GM19328 (cell line): ENCODE results near the gene SLC13A5.
"Not testable (repeated sequence)": the region's sequence is repeated elsewhere in the genome, so short reads cannot be mapped to it uniquely, and the experiment has no call there.

Experiments
- ATAC-seq: cut with Tn5 transposase; IDR thresholded peaks from one replicate; pipeline ENCODE4 v1.9.1; 2021; ENCODE audit warnings: mild to moderate bottlenecking, moderate library complexity; ENCODE audit not compliant: unreplicated experiment

The SLC13A5 gene

DNA sequence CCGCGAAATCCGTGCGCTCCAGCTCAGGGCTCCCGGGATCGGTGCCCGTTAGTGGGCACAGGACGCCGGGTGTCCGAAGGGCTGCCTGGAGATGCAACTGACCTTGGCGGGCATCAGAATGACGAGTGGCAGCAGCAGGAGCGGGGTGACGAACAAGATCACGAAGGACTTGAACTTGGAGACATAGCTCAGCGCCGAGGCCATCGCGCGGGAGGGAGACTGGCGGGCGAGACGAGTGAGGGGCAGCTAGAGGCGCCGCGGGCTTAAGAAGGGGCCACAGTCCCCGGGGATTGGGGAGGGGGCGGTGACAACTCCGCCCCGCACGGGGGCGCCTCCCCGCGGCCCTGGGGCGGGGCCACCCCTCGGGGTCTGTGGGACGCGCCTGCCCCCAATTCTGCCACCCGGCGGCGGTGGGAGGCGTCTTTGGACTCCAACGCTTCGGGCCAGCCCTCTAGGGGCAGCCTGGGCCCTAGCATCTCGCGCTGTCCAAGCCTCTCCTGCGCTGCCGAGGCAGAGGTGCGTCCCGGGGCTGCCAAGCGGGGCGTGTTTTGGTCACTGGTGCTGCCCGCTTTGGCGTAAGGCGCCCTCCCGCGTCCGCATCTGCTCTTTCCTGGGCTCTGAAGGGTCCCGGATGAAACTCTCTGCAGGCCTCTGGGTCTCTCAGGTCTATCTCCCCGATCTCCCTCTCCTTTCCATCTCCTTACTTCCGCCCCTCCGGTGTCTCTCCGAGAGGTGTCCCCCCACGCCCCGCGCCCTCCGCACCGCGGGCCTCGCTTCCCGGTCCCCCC is at the start of gene SLC13A5:
TSS of gene SLC13A5 (minus strand) at position 240 of the 788 bp plus-strand sequence. CDS start at position 204, 36 bp downstream.
- ATAC-seq, result no peak

GRCh38 chr17:6761779-6762178 is 48.6 kb upstream of the SLC13A5 start:
- no peak for ATAC-seq

DNA sequence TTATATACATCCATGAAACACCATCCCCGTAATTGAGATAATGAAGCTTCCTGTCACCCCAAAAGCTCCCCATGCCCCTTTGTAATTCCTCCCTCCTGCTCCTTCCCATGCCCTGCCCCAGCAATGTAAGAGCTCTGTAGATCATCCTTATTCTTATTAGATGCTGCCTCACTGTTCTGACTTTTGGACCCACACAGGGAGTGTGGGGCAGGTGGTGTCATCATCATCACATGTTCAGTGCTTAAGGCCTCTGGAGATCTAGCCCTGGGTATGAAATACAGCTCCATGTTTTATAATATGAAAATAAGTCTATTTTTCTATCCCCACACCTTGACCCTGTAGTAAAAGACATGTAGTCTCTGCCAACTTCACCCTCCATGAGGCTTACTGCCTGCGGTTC is 44.6 kb upstream of the SLC13A5 start:
- no peak for ATAC-seq

DNA sequence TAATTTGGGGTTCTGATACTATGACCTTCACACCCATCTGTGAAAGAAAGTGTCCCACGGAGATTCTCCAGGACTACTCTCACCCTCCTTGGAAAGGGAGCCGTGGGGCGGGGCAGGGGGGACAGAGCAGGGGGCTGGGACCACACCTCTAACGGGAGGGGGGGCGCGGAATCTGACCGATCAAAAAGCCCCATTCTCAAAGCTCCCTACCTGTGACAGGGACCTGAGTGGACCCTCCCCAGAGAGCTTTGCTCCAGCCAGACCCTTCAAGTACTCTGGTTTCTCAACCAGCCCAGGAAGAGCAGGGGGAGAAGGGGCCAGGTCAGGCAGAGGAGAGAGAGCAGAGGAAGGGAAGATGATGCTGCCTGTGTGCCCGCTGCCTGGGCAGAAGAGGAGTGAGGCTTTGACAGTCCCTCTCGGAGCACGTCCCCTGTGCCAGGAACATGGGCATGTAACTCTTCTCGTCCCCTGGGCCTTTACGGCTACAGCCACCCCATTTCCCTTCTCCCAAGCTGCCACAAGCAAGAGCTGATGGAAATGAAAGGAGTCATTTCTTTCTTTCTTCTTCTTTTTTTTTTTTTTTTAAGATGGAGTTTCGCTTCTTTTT is 43.4 kb upstream of the SLC13A5 start:
- no peak for ATAC-seq

GRCh38 chr17:6755731-6756184 is 42.6 kb upstream of the SLC13A5 start, which contains the start of gene XAF1:
XAF1 (plus strand) TSS chr17:6756046; CDS start chr17:6756079, 33 bp downstream.
- no peak for ATAC-seq

- ATAC-seq, result no peak
Measured at GRCh38 chr17:6755281-6755680, 42.1 kb upstream of the SLC13A5 start.

- no peak for ATAC-seq
Measured at GRCh38 chr17:6753546-6753945, 40.4 kb upstream of the SLC13A5 start.

DNA sequence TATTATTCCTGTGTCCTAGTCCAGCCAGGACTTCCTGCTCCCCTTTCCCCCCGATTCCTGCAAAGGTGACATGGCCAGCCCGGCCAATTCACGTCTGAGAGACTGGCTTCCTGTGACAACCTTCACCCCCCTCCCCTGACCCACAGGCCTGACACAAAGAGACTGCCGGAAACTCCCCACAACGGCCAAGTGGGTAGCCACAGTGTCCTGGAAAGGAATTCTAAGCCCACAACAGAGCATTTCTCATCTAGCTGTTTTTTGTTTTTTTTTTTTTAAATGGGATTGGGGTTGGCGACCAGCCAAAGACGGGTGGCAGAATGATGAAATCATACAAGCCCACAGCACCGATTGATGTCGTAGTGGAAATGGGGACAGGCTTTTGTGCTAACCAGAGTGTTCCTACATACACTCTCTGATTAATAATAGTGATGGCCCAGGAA is 39.9 kb upstream of the SLC13A5 start:
- ATAC-seq, result no peak

- ATAC-seq, result no peak
Measured at GRCh38 chr17:6752068-6752909, 39.1 kb upstream of the SLC13A5 start.

DNA sequence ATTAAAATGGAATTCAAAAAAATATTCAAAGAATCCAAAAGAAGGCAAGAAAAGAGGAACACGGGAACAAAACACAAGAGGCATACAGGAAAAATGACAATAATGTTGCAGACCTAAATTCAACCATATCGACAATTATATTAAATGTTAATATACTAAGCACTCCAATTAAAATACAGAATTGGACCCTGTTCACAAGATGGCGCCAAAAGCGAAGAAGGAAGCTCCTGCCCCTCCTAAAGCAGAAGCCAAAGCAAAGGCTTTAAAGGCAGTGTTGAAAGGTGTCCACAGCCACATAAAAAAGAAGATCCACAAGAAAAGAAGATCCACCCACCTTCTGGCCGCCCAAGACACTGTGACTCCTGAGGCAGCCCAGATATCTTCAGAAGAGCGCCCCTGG is 36.4 kb upstream of the SLC13A5 start:
- no peak for ATAC-seq

DNA sequence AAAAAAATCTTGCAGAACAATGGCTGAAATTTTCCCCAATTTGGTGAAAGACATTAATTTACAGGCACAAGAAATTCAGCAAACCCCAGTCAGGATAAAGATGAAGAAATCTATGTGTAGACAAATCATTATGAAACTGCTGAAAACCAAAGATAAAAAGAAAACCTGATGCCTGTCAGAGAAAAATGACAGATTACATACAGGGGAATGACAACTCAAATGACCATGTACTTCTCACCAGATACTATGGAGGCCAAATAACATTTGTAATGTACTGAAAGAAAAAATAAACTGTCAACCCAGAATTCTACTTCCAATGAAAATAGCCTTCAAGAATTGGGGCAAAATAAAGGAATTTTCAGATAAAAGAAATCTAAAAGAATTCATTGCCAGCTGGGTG is 35.4 kb upstream of the SLC13A5 start:
- no peak for ATAC-seq

DNA sequence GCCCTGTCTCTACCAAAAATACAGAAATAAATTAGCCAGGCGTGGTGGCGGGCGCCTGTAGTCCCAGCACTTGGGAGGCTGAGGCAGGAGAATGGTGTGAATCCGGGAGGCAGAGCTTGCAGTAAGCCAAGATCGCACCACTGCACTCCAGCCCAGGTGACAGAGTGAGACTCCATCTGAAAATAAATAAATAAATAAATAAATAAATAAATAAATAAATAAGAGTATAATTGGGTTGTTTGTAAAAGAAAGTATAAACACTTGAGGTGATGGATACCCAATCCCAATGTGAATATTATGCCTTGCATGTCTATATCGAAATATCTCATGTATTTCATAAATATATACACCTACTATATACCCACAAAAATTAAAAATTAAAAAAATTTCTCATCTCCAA is 33.5 kb upstream of the SLC13A5 start:
- ATAC-seq, result not testable (repeated sequence)

- no peak for ATAC-seq
Measured at GRCh38 chr17:6729531-6729930, 16.4 kb upstream of the SLC13A5 start.

DNA sequence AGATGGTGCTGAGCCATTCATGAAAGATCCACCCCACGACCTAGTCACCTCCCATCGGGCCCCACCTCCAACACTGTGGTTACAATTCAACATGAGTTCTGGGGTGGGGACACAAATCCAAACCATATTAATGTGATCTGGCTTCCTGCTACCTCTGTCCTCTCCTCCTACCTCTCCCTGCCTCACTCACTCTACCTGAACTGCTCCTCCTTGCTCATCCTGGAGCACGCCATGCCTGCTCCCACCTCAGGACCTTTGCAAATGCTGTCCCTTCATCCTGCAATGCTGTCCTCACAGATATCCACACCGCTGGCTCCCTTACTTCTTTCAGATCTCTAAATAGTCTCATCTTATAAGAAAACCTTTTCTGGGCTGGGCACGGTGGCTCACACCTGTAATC is 10.8 kb upstream of the SLC13A5 start:
- no peak for ATAC-seq

- ATAC-seq, result no peak
Measured at GRCh38 chr17:6721744-6722143, 8.6 kb upstream of the SLC13A5 start.

- ATAC-seq, result no peak
Measured at GRCh38 chr17:6716736-6717135, 3.6 kb upstream of the SLC13A5 start.

- ATAC-seq, result no peak
Measured at GRCh38 chr17:6714315-6714874, 1.2 kb upstream of the SLC13A5 start.

- no peak for ATAC-seq
Measured at GRCh38 chr17:6713918-6714271, 726 bp upstream of the SLC13A5 start.

- no peak for ATAC-seq
Measured at GRCh38 chr17:6712854-6713129, 377 bp downstream of the SLC13A5 start.

GRCh38 chr17:6712058-6712853 is 913 bp downstream of the SLC13A5 start:
- no peak for ATAC-seq

- no peak for ATAC-seq
Measured at GRCh38 chr17:6711681-6712057, 1.5 kb downstream of the SLC13A5 start.
